Germinal center (tissue), 1 donor: Measurements from ENCODE around the gene CDC42EP5.
A peak's percentile ranks its signal among the peaks of the same experiment; 100 is the strongest.

ENCODE experiments used
- DNase-seq: peaks from one replicate; pipeline ENCODE4 v3.0.0; 2012; ENCODE audit warnings: mixed read lengths, low spot score

Gene CDC42EP5

DNA sequence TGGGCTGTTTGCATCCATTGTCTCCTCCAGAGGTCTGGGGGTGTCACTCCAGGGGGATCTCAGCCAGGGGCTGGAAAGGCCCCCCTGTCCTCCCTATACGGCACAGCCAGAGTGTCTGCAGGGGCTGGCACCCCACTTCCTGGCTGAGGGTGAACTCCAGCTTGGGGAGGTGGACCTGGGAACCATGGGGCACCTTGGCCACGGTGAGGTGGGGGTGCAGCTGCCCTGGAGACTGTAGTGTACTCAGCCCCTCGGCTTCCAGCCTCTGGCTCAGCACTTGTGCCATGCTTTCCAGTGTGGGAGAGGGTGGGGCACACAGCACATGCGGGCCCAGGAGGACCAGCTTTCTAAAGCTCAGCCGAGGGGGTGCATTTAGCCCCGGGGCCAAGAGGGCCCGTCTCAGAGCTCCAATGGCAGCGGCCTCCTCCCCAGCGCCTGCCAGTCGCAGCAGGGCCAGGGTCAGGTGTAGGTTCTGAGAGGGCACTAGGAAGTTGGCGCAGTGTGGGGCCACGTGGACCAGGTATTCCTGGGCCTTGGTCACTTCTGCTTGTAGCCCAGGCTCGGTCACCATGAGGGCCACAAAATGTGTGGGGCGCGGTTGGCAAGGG, 10.9 kb downstream of the CDC42EP5 start:
- no peak for DNase-seq

GRCh38 chr19:54461613-54462012, 11.5 kb downstream of the CDC42EP5 start:
- no peak for DNase-seq

DNA sequence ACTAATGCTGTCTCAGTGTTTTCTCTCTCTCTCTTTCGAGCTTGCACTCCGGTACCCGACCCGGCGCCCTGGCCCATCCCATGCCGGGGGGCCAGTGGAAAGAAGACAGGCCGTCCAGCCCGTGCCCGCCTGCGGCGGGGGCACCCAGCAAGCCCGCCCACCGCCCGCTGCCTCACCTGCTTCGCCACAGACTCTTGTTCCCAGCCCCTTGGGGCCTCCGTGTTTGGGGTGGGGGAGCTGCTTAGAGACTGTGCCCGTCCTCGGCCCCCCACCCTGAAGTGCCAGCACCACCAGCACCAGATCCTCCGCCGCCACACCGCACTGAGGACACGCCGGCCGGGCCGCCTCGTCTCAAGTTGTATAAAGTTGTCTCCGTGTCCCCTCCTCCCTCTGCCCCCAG, 11.9 kb downstream of the CDC42EP5 start:
- DNase-seq: no peak

GRCh38 chr19:54460230-54461005, 12.7 kb downstream of the CDC42EP5 start:
- DNase-seq: no peak

DNA sequence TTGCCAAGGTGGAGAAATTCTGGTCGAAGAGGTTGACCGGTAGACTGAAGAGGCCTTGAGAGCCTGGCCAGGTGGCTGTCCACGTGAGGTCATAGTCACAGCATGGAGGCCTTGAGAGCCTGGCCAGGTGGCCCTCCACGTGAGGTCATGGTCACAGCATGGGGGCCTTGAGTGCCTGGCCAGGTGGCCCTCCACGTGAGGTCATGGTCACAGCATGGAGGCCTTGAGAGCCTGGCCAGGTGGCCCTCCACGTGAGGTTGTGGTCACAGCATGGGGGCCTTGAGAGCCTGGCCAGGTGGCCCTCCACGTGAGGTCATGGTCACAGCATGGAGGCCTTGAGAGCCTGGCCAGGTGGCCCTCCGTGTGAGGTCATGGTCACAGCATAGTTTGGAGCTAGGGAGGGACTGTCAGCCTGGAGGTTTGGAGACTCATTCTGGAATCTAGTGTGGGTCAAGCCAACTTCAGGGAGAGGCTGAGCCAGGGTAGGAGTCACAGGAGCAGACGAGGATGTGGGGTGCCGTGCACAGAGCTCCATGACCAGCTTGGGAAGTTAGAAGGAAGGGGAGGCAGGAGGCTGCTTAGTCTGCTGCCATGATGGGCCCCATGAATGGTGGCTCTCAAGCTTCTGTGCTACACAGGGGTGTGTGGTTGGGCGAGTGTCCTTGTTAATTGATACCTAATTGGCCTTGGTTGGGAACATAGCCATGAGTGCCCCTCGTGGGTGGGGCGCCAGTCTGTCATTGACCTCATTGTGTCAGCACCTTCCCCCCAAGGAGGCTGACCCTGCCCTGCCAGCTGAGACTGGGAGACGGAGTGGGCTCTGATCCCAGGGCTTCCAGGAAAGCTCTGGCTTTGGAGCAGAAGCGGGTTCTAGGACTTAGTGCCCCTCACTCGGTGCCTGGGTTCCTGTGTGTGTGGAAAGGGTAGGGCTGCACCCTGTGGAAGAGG, 13.5 kb downstream of the CDC42EP5 start:
- DNase-seq: no peak

- DNase-seq: no peak
These were observed 14.3 kb downstream of the CDC42EP5 start for GRCh38 chr19:54458648-54459281.

- DNase-seq: no peak
These were observed 15.1 kb downstream of the CDC42EP5 start for GRCh38 chr19:54457773-54458647.

- DNase-seq: no peak
These were observed 16.4 kb downstream of the CDC42EP5 start for GRCh38 chr19:54456423-54457373.

- DNase-seq: no peak
These were observed 17.2 kb downstream of the CDC42EP5 start for GRCh38 chr19:54455786-54456422.

GRCh38 chr19:54454781-54455675, 18.1 kb downstream of the CDC42EP5 start:
- no peak for DNase-seq

DNA sequence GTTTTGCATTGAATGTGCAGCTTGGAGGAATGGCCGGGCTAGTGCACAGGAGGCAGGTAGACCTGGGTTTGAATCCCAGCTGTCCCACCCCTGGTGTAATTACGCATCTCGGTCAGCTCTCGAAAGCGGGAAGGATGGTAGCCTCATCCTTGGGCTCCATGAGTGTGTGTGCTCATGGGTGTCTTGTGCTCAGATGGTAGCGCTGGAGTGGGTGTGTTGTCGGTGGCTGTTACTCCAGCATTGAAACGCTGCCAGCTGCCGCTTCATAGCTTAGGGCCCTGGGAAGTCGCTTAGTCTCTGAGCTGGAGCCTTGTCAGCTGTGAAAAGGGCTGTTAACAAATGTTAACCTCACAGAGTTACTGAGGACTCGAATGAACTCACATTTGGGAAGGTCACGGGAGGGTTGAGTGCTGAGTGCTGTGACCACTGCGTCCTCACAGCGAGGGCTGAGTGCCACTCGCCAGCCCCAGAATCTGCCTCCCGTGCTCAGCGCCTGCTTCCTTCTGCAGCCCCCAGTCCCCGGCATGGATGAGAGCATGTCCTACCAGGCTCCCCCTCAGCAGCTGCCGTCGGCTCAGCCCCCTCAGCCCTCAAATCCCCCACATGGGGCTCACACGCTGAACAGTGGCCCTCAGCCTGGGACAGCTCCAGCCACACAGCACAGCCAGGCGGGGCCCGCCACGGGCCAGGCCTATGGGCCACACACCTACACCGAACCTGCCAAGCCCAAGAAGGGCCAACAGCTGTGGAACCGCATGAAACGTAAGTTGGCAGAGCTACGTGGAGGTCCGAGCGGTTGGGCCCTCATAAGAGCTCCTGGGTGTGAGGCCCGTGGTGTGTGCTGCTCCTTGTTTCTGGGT, 18.9 kb downstream of the CDC42EP5 start:
- no peak for DNase-seq

GRCh38 chr19:54452626-54453025, 20.5 kb downstream of the CDC42EP5 start:
- no peak for DNase-seq

DNA sequence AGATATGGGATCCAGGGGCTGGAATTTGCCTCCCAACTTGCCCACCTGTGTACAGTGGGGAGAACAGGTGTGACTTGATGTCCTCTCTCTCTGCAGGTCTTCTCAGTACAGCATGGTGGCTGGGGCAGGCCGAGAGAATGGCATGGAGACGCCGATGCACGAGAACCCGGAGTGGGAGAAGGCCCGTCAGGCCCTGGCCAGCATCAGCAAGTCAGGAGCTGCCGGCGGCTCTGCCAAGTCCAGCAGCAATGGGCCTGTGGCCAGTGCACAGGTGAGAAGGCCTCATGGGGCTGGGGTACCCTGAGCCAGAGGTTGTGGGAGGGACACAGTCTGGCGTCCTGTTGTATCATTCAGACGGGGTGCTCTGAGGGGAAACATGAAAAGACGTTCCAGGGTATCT, 21.1 kb downstream of the CDC42EP5 start:
- DNase-seq: no peak

GRCh38 chr19:54451331-54451871, 21.7 kb downstream of the CDC42EP5 start:
- no peak for DNase-seq

- DNase-seq: no peak
These were observed 23.4 kb downstream of the CDC42EP5 start for GRCh38 chr19:54449701-54450069.

GRCh38 chr19:54448774-54449700, 24.1 kb downstream of the CDC42EP5 start, which contains the start of gene LENG8:
Gene LENG8, plus strand, starts transcription at chr19:54449199. Its CDS starts 2,146 bp downstream, at chr19:54451345.
- peak; percentile 98 for DNase-seq
